ENCODE data around the gene PLCB4.
A peak's percentile ranks its signal among the peaks of the same experiment; 100 is the strongest.

Gene PLCB4

GRCh38 chr20:9516234-9516871, 447.5 kb downstream of the PLCB4 start:
- no peak for TF ChIP-seq CTCF (IDR thresholded peaks at IDR 0.05; ENCODE audit: insufficient read depth, low read depth, low read length, missing control alignments)
- H3K4me3 ChIP-seq (ENCODE audit: low read depth, low read length), result peak overlapping the region; percentile 38
- DNase-seq (ENCODE audit: low read depth), result peak; percentile 60

DNA sequence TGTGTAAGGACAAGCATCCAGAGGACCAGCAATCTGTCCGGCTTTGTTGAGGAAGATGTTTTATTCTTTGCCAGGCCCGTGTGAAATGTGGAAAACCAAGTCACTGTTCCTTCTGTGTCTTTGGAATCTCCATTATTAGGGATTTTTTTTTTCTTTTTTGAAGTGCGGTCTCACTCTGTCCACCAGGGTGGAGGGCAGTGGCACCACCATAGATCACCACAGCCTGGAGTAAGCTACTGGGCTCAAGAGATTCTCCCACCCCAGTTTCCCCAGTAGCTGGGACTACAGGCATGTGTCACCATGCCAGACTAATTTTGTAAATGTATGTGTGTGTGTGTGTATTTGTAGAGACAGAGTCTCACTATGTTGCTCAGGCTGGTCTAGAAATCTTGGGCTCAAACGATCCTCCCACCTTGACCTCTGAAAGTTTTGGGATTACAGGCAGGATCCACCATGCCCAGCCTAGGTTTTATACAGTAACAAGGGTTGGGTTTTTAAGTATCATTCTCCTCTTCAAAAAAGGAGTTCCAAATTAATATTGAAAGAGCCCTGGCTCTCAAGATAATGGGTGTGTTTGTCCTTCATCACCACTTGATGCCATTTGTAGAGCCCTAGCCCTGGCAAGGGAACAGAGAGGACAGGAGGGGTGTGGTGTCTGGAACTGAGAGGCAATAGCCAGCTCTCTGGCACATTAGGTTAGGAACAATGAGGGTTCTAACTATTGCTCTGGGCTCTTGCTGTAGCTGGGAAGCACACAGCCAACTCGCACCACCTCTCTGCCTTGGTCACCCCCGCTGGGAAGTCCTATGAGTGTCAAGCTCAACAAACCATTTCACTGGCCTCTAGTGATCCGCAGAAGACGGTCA, 448.6 kb downstream of the PLCB4 start:
- DNase-seq (ENCODE audit: low read depth), result no peak
- TF ChIP-seq CTCF (IDR thresholded peaks at IDR 0.05; ENCODE audit: insufficient read depth, low read depth, low read length, missing control alignments), result no peak
- H3K4me3 ChIP-seq (ENCODE audit: low read depth, low read length), result no peak overlapping the region

DNA sequence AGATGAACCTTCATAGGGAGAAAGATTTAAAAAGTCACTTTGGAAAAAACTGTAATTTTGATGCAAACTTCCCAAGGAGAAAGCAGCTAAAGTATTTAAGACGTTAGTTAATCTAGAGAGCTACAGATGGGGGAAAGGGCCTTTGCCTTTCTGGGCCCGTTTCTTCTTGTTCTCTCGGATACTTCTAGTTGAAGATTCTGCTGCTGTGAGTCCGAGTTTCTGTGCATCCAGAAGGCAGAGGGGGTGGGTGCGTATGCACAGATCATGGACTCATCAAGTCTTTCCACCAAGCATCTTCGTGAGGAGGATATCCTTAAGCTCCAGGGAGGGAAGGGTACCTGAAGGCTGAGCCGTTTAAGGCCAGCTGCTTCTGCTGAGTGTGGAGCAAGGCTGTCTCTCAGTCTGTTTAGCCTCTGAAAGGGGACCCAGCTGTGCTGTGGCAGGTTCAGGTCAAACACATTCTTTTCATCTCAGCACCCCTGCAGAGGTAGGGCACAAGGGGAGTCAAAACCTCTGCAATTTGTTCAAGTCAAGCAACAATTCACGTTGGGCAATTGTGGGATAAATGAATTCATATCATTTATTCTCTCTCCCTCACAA, 449.8 kb downstream of the PLCB4 start:
- TF ChIP-seq CTCF (IDR thresholded peaks at IDR 0.05; ENCODE audit: insufficient read depth, low read depth, low read length, missing control alignments), result no peak
- H3K4me3 ChIP-seq (ENCODE audit: low read depth, low read length), result no peak overlapping the region
- DNase-seq (ENCODE audit: low read depth), result no peak

DNA sequence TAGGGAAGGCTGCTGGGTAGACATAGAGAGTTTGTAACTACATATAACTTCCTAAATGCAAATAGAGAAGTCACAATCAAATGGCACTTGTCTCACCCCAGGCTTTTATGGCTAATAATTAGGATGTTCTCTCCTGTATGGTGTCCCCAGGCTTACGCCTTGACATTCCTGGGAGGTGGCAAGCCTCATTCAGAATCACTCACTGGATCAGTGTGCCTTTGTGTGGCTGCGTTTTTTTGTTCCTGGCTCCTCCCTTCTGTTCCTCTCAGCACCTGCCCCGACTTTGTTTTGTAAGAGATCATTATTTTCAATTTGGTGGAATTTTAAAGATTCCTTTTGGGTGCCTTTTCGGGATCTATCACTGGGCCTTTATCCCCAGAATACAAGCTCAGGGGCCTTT, 451.2 kb downstream of the PLCB4 start:
- H3K4me3 ChIP-seq (ENCODE audit: low read depth, low read length), result no peak overlapping the region
- no peak for DNase-seq (ENCODE audit: low read depth)

GRCh38 chr20:9523636-9524035, 454.7 kb downstream of the PLCB4 start:
- no peak for TF ChIP-seq CTCF (IDR thresholded peaks at IDR 0.05; ENCODE audit: insufficient read depth, low read depth, low read length, missing control alignments)
- DNase-seq (ENCODE audit: low read depth), result no peak
- H3K4me3 ChIP-seq (ENCODE audit: low read depth, low read length), result no peak overlapping the region

More for the DNA sequence above, 451.2 kb downstream of the PLCB4 start:
- TF ChIP-seq CTCF (IDR thresholded peaks at IDR 0.05; ENCODE audit: insufficient read depth, low read depth, low read length, missing control alignments), result no peak

Data from GM12865 (cell line).